NCI-H2107 treated with DMSO at 0.1 percent for 48 hours (cell line): Measurements from ENCODE around the gene B4GALT5.
"Not testable (repeated sequence)": the region's sequence is repeated elsewhere in the genome, so short reads cannot be mapped to it uniquely, and the experiment has no call there.

Source experiments
- DNase-seq: peaks from one replicate; lab custom pipeline; 2025; ENCODE audit not compliant: unreplicated experiment; lab: John Stamatoyannopoulos, UW

Gene B4GALT5

GRCh38 chr20:49713753-49714712, at the start of gene B4GALT5:
B4GALT5 (minus strand) TSS chr20:49713878; CDS start chr20:49713690, 188 bp downstream.
- no peak for DNase-seq

- DNase-seq = no peak
Measured at GRCh38 chr20:49762940-49763766, 49.5 kb upstream of the B4GALT5 start.

- not testable (repeated sequence) for DNase-seq
Measured at GRCh38 chr20:49761888-49762287, 48.2 kb upstream of the B4GALT5 start.

GRCh38 chr20:49759266-49759950, 45.7 kb upstream of the B4GALT5 start:
- DNase-seq = no peak

DNA sequence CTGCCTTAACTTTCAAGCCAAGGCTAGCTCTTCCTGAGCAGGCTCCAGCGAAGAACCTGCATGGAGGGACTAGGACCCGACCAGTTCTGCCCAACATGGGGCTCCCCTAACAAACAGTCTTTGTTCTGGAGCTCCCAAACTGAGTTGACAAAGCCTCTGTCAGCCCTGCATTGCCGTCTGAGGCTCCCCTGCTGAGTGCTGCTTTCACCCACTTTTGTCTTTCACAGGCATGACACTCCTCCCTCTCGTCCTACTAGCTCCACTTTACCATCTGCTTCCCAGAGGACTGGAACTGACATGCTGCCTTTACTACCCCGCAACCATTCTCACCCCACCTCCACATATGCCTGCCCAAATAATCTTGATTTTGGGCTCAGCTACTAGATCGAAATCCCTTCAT, 45.1 kb upstream of the B4GALT5 start:
- DNase-seq = peak; percentile 39

DNA sequence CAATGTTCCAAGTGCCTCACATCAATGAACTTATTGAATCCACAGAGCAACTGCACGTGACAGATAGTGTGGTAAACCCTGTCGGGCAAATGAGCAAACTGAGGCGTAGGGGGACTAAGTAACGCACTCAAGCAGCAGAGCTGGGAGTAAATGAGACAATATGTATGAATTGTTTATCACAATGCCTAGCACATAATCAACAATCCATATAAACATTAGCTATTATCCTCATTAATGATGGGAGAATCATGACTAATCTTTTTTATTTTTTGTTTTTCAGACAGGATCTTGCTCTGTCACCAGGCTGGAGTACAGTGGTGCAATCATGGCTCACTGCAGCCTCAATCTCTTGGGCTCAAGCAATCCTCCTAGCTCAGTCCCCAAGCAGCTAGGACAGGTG, 43.9 kb upstream of the B4GALT5 start:
- DNase-seq = no peak

DNA sequence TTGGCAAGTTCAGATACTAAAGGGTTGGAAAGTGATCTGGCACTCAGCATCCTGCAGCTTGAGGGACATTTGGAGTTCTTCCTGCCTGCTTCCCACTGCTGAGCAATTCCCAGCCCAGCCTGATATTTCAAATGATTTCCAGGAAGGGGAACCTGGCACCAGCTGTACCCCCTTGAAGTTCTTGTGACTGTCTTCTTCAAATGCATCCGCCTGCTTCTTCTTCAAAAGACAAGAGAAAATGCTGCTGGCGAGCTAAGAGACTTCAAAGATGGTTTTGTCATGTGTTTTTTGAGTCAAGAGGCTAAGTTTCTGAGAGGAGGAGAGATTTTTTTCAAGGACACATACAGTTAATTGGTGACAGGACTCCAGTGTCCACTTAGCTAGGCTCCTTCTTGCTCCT, 42.6 kb upstream of the B4GALT5 start:
- DNase-seq = no peak

GRCh38 chr20:49754596-49754995, 40.9 kb upstream of the B4GALT5 start:
- DNase-seq = no peak

DNA sequence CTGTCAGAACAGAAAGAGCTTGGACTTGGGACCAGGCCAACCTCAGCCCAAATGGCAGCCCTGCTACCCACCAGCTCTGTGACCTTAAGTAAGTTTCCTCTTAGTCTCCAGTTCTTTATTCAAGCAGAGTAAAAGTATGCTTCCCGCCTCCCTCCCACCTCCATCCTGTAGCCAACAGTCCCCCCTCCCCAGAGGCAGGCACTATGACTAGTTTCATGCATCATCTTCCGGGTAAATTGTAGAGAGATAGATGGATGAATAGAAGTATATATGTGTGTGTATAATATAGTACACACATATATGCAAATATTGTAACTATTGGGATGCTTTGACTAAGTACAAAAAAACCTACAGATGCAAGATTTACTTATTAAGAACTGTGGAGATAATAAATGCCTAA, 39.5 kb upstream of the B4GALT5 start:
- DNase-seq = no peak

- DNase-seq = no peak
Measured at GRCh38 chr20:49752201-49752903, 38.7 kb upstream of the B4GALT5 start.

GRCh38 chr20:49751397-49751736, 37.7 kb upstream of the B4GALT5 start:
- DNase-seq = no peak

GRCh38 chr20:49750611-49751396, 37.1 kb upstream of the B4GALT5 start:
- DNase-seq = no peak

DNA sequence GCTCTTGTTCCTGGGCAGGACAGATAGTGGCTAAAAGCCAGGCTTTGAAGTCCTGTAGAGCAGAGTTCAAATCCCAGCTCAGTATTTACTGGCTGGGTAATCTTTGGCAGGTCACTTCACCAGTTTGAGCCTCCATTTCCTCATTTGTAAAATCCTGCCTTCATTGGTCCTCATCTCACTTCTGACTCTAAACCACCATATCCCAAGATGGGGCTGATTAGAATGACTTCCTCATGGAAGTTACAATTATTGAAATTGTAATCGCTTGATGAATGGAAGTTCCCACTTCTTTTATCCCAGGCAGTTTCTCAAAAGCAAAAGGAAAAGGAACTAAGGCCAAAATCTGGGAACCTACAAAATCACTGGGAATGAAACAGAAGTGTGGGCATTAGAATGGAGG, 35.9 kb upstream of the B4GALT5 start:
- no peak for DNase-seq

DNA sequence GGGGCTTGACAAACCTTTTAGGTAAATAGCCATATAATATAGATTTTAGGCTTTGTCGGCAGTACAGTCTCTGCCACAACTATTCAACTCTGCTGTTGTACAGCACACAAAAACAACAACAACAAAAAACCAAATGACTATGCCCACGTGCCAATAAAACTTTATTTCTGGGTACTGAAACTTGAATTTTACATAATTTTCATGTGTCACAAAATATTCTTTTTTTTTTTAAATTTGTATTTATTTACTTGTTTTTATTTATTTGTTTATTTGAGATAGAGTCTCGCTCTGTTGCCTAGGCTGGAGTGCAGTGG, 34.8 kb upstream of the B4GALT5 start:
- no peak for DNase-seq

DNA sequence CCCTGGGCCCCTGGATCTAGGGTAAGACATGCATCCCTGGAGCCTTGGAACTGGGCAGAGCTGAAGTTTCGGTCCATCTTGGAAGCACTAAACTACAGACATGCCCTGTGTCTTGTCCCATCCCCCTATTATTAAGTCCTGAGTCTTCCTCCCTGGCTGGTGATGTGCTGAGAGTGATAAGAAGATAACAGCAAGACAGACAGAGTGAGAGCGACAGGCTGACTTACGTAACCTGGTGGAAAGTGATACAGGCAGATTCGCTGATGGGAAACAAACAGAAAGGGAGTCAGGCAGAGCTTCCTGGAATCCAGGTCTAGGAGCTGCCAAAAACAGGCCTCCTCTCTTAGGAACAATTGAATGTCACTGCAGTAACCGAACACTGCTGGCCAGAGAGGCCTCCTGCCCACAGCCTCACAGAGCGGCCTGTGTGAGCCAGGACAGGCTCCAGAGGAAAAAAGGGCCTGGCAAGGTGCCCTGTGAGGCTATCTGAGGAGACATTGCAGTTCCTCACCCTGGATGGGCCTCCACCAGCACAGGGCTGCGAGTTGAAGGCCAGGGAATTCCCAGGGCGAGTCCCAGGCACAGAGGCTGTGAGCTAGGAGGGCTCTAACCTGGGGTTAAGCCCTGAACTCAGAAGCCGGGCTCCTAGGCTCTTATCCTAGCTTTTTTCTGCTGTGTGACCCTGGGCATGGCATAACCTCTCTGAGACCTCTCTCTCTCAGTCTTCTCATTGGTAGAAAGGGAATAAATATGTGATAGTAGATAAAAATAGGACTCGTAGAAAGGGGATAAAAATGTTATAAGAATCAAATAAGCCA, 34.2 kb upstream of the B4GALT5 start:
- DNase-seq = no peak

GRCh38 chr20:49742948-49743347, 29.3 kb upstream of the B4GALT5 start:
- no peak for DNase-seq

- DNase-seq = no peak
Measured at GRCh38 chr20:49741977-49742376, 28.3 kb upstream of the B4GALT5 start.

GRCh38 chr20:49740807-49741206, 27.1 kb upstream of the B4GALT5 start:
- no peak for DNase-seq

GRCh38 chr20:49739042-49739441, 25.4 kb upstream of the B4GALT5 start:
- DNase-seq = no peak
